Osteoblast (primary cell): ENCODE measurements around the gene RNF130. TPM values are rescaled to one million over a fixed set of nuclear protein-coding genes. Genes with fewer than 3 reads are reported as not detected.

ENCODE experiments used
- DNase-seq: peaks from one replicate; pipeline ENCODE4 v3.0.0; 2011; ENCODE audit warnings: low spot score, mixed read lengths; ENCODE audit not compliant: insufficient read length; ENCODE audit errors: missing footprints
- H2AFZ ChIP-seq: 2 replicates; pipeline ENCODE4 v1.6.0; 2011; ENCODE audit warnings: mild to moderate bottlenecking, low read length
- H3K27ac ChIP-seq: 2 replicates; pipeline ENCODE4 v1.5.1; 2011; ENCODE audit warnings: mild to moderate bottlenecking, low read depth, low read length, moderate library complexity
- H3K27me3 ChIP-seq: 2 replicates; pipeline ENCODE4 v1.6.0; 2012; ENCODE audit warnings: mild to moderate bottlenecking, control low read depth, inconsistent platforms, low read length, moderate library complexity; ENCODE audit not compliant: insufficient read depth
- H3K36me3 ChIP-seq: 2 replicates; pipeline ENCODE4 v1.5.1; 2011; ENCODE audit warnings: mild to moderate bottlenecking, low read length, control low read depth, moderate library complexity; ENCODE audit not compliant: insufficient read depth
- H3K4me1 ChIP-seq: 2 replicates; pipeline ENCODE4 v1.5.1; 2011; ENCODE audit warnings: mild to moderate bottlenecking, low read length, control low read depth, moderate library complexity; ENCODE audit not compliant: insufficient read depth
- H3K4me2 ChIP-seq: 2 replicates; pipeline ENCODE4 v1.6.0; 2011; ENCODE audit warnings: mild to moderate bottlenecking, low read length; ENCODE audit not compliant: insufficient read depth
- H3K4me3 ChIP-seq: fragments of 200-600 bp; sonication (generic); 3 replicates; pipeline ENCODE4 v1.5.1; 2012; ENCODE audit warnings: mild to moderate bottlenecking, low read length, inconsistent platforms; ENCODE audit not compliant: insufficient read depth
- H3K79me2 ChIP-seq: 2 replicates; pipeline ENCODE4 v1.6.0; 2012; ENCODE audit warnings: mild to moderate bottlenecking, low read length, control low read depth, inconsistent platforms; ENCODE audit not compliant: insufficient read depth
- H3K9me3 ChIP-seq: 2 replicates; pipeline ENCODE4 v1.5.1; 2011; ENCODE audit warnings: low read depth, low read length, control low read depth
- H4K20me1 ChIP-seq: 2 replicates; pipeline ENCODE4 v1.6.0; 2012; ENCODE audit warnings: mild to moderate bottlenecking, low read length, control low read depth; ENCODE audit not compliant: insufficient read depth
- CTCF ChIP-seq: IDR thresholded peaks from 2 replicates; pipeline ENCODE4 v1.5.1; 2011; ENCODE audit warnings: mild to moderate bottlenecking, low read depth, low read length, moderate library complexity; ENCODE audit errors: extremely low read depth
- total RNA-seq: library from RNA; depleted of rRNA; stranded (reverse); fragments of >200 nt; gene quantifications from 2 replicates; pipeline ENCODE4 v1.2.3, GENCODE V29; 2012

The RNF130 gene
- total RNA-seq, 1 donor: 28.6 TPM

DNA sequence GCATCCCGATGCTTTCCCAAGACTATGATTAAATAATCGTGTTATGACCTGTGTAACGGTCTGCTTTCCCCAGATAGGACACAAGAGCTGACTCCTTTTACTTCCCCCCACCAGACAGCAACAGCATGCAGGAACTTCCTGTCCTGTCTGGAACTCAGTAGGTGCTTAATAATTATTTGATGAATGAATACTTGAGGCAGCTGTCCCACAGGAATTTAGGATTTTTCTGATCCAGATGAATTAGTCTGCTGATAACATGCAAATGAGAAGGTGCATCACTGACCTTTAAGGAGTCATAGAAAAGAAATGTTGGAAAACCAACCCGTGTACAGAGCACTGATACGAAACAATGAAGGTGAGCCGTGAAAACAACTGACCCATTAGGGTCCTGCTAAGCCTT, 12.2 kb downstream of the RNF130 start:
- Histone ChIP-seq H3K9me3 (no peaks in the 10 kb centered on the region), H3K36me3 (no peaks in the 10 kb centered on the region), H3K27me3 (no peaks in the 10 kb centered on the region), H2AFZ (no peak overlapping the region), H3K4me2 (no peak overlapping the region), H3K27ac (no peak overlapping the region), H3K79me2 (peaks cover 15% of the 10 kb centered on the region), H3K4me3 (no peak overlapping the region), H3K4me1 (peaks cover 11% of the 10 kb centered on the region), H4K20me1 (peaks cover 6% of the 10 kb centered on the region)
- TF ChIP-seq CTCF: no peak
- DNase-seq: no peak

- H3K9me3 ChIP-seq: no peaks in the 10 kb centered on the region
- no peaks in the 10 kb centered on the region for H3K27me3 ChIP-seq
- no peak overlapping the region for H2AFZ ChIP-seq
- H3K4me3 ChIP-seq: no peak overlapping the region
- peaks cover 18% of the 10 kb centered on the region for H3K79me2 ChIP-seq
- H4K20me1 ChIP-seq: peaks cover 3% of the 10 kb centered on the region
- no peak overlapping the region for H3K4me2 ChIP-seq
- H3K4me1 ChIP-seq: peaks cover 11% of the 10 kb centered on the region
- no peak for TF ChIP-seq CTCF
- no peaks in the 10 kb centered on the region for H3K36me3 ChIP-seq
- no peak overlapping the region for H3K27ac ChIP-seq
- DNase-seq: no peak
Observed at GRCh38 chr5:180056153-180056552, 15.4 kb downstream of the RNF130 start.

DNA sequence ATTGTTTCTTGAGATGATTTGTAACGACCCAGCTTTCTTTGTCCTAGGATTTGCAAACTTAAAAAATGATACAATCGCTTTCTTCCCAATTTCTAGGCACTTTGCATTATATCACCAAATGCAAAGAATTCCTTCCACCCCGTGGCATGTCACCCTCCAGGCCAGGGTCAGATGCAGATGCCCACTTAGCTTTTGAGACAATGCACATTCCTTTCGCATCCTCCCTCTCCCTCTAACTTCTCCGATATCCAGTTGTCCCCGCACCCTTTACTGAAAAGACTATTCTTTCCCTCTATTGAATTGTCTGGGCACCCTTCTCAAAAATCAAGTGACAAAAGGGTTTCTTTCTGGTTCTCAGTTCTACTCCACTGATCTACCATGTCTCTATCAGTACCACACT, 17.3 kb downstream of the RNF130 start:
- Histone ChIP-seq H4K20me1 (peaks cover 3% of the 10 kb centered on the region), H3K27ac (no peak overlapping the region), H3K9me3 (no peaks in the 10 kb centered on the region), H3K79me2 (peaks cover 18% of the 10 kb centered on the region), H3K4me3 (no peak overlapping the region), H3K4me1 (peaks cover 11% of the 10 kb centered on the region), H3K27me3 (no peaks in the 10 kb centered on the region), H3K36me3 (no peaks in the 10 kb centered on the region), H3K4me2 (no peak overlapping the region), H2AFZ (no peak overlapping the region)
- TF ChIP-seq CTCF: no peak
- DNase-seq: no peak

GRCh38 chr5:180053061-180053602, 18.4 kb downstream of the RNF130 start:
- TF ChIP-seq CTCF: no peak
- Histone ChIP-seq H3K27me3 (no peaks in the 10 kb centered on the region), H3K4me2 (no peak overlapping the region), H3K36me3 (no peaks in the 10 kb centered on the region), H3K27ac (no peak overlapping the region), H2AFZ (no peak overlapping the region), H4K20me1 (peaks cover 3% of the 10 kb centered on the region), H3K79me2 (peaks cover 14% of the 10 kb centered on the region), H3K4me1 (peaks cover 11% of the 10 kb centered on the region), H3K4me3 (no peak overlapping the region), H3K9me3 (no peaks in the 10 kb centered on the region)
- DNase-seq: no peak
